Islet of Langerhans (tissue), 1 donor: ENCODE data around the gene AGMO.

Experiments used
- FAIRE-seq: peaks from one replicate; lab custom pipeline; 2011; peaks lifted over from hg19 to GRCh38; lab: Jason Lieb, UNC

AGMO gene

GRCh38 chr7:15397159-15397550 lies 164.7 kb downstream of the AGMO start:
- FAIRE-seq, result no peak

DNA sequence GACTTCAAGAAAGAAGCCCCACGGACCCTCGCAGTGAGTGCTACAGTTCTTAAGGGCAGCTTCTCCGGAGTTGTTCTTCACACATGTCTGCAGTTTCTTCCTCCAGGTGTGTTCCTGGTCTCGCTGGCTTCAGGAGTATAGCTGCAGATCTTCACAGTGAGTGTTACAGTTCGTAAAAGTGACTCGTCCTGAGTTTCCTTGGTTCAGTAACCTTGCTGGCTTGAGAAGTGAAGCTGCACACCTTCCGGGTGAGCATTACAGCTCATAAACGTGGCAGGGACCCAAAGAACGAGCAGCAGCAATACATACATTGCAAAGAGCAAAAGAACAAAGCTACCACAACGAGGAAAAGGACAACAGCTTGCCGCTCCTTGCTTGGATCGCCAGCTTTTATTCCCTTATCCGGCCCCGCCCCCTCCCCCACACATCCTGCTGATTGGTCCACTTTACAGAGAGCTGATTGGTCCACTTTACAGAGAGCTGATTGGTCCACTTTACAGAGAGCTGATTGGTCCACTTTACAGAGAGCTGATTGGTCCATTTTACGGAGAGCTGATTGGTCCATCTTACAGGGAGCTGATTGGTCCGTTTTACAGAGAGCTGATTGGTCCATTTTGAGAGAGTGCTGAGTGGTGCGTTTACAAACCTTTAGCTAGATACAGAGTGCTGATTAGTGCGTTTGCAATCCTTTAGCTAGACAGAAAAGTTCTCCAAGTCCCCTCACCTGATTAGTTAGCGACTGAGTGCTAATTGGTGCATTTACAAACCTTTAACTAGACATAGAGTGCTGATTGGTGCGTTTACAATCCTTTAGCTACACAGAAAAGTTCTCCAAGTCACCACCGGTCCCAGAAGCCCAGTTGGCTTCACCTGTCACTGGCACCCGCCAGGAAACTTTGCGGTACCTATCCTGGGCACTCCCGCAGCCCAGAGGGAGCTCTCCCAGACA lies 165.3 kb downstream of the AGMO start:
- no peak for FAIRE-seq

DNA sequence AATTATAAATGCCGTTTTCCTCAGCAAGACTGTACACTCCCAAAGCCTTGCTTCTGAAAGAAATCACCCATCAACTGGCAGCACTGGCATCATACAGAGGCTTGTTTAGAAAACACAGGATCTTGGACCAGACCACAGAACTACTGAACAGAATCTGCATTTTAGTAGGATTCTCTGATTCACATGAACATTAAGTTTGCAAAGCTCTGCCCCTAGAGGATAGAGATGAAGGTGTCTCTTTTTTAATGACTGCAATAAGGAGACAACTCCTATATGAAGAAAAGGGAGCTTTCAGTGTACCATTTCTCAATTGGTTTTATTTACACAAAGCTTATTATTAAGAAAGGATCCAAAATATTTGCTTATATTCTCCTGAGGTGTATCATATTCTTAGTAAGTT lies 172.7 kb downstream of the AGMO start:
- FAIRE-seq, result no peak

DNA sequence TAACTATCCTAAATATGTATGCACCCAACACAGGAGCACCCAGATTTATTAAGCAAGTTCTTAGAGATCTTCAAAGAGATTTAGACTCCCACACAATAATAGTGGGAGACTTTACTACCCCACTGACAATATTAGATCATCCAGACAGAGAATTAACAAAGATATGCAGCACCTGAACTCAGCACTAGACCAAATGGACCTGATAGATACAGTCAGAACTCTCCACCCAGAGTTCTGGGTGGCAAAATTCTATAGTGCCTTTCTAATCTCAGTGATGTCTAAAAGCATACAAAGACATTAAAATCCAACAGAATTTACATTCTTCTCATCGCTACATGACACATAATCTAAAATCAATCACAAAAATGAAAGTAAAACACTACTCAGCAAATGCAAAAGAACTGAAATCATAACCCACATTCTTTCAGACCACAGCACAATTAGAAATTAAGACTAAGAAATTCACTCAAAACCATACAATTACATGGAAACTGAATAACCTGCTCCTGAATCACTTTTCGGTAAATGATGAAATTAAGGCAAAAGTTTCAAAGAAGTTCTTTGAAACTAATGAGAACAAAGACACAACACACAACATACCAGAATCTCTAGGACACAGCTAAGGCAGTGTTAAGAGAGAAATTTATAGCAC lies 183.2 kb downstream of the AGMO start:
- FAIRE-seq, result no peak

- no peak for FAIRE-seq
Observed at GRCh38 chr7:15376600-15376999, 185.2 kb downstream of the AGMO start.

DNA sequence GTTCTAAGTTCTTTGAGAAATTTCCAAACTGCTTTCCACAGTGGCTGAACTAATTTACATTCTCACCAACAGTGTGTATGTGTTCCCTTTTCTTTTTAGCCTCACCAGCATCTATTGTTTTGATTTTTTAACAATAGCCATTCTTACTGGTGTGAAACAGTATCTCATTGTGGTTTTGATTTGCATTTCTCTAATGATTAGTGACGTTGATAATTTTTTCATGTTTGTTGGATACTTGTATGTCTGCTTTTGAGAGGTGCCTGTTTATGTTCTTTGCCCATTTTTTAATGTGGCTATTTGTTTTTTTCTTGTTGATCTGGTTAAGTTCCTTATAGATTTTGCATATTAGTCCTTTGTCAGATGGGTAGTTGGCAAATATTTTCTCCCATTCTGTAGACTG lies 191.4 kb downstream of the AGMO start:
- FAIRE-seq, result no peak

GRCh38 chr7:15368653-15369052 lies 193.2 kb downstream of the AGMO start:
- FAIRE-seq, result no peak

GRCh38 chr7:15367897-15368296 lies 193.9 kb downstream of the AGMO start:
- FAIRE-seq, result no peak

DNA sequence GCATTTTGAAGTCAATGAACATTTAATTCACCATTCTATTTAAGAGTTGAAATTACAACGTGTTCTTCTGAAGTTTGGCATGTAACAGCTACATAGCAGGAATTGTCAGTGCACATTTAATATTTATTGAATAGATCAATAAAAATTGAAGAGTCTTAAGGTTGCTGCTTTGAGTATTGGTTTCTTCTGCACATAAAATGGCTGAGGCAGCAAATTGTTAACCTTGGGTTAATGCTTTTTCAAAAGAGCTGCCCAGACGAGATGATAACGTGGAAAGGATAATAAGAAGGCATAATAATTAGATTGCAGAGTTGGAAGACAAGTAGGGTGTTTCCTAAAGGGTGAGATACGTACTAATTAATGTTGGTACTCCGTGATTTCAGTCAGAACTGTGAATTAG lies 203.7 kb downstream of the AGMO start:
- FAIRE-seq, result no peak

DNA sequence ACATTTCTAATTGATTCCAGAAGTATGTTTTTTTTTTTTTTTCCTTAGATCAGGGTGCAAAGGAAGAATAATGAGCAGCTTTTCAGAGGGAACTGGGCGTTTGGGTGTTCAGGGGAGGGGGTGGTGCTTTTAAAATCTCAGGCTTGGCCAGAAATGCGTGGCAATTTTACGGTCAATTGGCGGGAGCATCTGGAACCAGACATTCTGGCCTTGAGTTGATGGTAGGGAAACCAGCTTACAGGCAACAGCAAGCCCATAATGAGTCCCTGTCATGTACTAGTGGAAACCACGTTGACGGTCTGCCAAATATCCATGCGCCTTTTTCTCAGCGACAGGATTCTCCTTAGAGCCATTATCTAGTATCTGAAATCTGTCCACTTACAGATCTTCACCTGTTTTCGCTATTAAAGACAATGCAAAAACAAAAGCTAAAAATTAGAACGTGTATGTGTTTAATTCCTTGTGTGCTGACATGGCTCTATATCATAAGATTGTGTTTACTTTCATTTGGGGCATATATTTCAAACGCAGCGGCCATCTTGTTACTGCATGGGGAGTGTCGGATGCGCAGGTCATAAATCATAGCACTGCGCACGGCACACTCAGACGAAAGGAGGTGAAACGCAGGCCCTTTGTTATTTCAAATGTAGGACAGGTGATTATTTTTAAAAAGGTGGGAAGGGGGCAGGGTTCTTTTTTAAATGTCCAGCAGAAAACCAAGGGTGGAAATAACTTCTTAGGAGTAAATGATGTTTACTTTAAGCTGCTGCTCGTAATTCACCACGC lies 209.2 kb downstream of the AGMO start:
- FAIRE-seq, result no peak

- no peak for FAIRE-seq
Observed at GRCh38 chr7:15345216-15345615, 216.6 kb downstream of the AGMO start.

DNA sequence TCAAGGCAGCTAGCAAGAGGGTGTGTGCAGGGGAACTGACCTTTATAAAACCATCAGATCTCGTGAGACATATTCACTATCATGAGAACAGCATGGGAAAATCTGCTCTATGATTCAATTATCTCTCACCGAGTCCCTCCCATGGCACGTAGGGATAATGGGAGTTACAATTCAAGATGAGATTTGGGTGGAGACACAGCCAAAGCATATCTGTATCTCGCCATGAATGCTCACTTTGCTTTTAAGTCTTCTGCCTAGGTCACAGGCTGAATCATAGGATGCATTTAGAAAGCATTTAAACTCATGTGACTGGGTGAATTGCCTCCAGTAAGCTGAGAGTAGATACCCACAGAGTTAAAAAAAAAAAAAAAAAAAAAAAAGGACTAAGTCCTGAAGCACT lies 220.0 kb downstream of the AGMO start:
- FAIRE-seq, result no peak

- FAIRE-seq, result no peak
Observed at GRCh38 chr7:15336146-15336545, 225.7 kb downstream of the AGMO start.

GRCh38 chr7:15335390-15335789 lies 226.4 kb downstream of the AGMO start:
- FAIRE-seq, result no peak

DNA sequence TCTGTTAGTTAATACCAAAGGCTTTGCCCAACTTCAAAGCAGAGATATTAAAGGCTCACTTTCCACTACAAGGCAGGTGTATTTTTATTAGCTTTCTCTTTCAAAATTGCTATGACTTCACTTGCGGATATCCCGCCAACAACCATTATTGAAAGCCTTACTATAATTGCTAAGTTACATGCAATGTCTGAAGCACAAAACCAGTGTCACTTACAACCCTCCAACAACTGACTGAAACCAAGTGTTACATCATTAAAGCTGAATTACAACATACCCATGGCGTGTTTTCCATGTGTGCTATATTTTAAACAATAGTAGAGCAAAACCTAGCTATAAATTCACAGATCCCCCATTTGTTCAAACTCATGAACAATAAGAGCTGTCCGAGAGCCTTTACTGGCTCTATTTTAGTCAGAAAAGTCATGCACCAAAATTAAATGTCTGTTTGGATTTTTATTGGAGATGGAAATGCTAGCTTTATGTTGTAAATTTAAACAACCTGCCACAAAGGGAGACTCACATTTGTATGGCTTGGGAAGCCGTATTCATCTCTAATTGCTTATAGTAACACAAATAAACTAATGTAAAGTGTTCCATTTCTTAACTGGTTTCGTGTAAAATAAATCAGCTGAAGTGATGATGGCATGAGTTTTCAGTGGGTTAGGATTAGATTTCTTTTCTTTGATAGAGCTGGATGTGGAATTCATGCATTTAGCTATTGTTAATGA lies 227.1 kb downstream of the AGMO start:
- no peak for FAIRE-seq

- FAIRE-seq, result no peak
Observed at GRCh38 chr7:15332956-15333355, 228.9 kb downstream of the AGMO start.

DNA sequence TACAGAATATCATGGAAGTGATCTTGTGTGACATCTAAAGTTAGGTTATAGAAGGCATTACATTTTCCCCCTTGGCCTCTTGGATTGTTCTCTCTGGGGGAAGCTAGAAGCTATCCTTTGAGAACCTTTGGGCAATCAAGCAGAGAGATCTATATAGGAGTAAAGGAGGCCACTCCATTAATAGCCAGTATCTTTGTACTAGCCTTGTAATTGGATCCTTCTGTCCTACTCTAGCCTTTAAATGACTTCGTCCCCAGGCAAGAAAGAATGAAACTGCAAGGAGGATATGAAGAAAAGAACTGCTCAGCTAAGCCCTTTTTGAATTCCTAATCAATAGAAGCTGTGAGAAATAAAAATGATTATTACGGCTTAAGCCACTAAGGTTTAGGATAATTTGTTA lies 230.9 kb downstream of the AGMO start:
- FAIRE-seq, result no peak

DNA sequence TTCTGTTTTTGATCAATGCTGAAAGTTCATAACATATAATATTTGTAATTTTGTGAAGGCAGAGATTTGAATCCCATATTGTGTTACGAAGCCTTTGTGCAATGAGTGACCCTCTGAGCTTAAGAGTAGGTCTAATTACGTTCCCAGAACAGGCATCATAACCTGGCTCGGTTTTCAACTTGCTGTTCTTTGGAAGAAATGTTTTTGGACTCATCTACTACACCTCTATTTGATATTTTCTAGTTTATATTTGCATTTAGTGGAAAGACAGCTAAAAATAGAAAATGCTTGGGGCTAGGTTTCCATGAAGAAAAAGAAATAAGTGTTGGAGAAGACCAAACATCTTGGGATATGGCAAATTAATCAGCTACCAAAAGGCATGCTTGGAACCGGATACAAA lies 234.8 kb downstream of the AGMO start:
- no peak for FAIRE-seq

- no peak for FAIRE-seq
Observed at GRCh38 chr7:15326044-15326644, 235.7 kb downstream of the AGMO start.

GRCh38 chr7:15323550-15323949 lies 238.3 kb downstream of the AGMO start:
- no peak for FAIRE-seq

GRCh38 chr7:15317215-15317614 lies 244.6 kb downstream of the AGMO start:
- FAIRE-seq, result no peak

DNA sequence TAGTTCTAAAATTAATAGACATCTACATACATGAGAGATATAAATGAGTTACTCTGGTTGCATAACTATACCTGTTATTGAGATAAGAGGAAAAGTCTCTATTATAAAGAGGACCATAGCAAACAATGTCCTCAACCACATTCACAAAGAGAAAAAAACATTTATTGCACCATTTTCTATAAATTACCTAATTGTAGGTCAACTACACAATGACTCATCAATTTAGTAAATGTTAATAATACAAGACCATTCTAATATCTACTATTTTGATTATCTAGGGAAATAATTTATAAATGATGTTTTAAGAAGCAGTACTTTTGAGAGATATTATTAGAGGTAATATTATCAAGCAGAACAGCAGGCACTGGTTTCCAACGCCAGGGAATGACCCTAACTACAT lies 246.1 kb downstream of the AGMO start:
- FAIRE-seq, result no peak
